RCC 7860 (cell line): Measurements from ENCODE around the gene CELA1.
A peak's percentile ranks its signal among the peaks of the same experiment; 100 is the strongest.
"Not testable (repeated sequence)": the region's sequence is repeated elsewhere in the genome, so short reads cannot be mapped to it uniquely, and the experiment has no call there.

Source experiments
- DNase-seq: peaks from one replicate; pipeline ENCODE4 v3.0.0-alpha.2; 2015; ENCODE audit warnings: low spot score
- FAIRE-seq: peaks from 2 replicates; lab custom pipeline; 2012; peaks lifted over from hg19 to GRCh38; lab: Jason Lieb, UNC

CELA1 gene

DNA sequence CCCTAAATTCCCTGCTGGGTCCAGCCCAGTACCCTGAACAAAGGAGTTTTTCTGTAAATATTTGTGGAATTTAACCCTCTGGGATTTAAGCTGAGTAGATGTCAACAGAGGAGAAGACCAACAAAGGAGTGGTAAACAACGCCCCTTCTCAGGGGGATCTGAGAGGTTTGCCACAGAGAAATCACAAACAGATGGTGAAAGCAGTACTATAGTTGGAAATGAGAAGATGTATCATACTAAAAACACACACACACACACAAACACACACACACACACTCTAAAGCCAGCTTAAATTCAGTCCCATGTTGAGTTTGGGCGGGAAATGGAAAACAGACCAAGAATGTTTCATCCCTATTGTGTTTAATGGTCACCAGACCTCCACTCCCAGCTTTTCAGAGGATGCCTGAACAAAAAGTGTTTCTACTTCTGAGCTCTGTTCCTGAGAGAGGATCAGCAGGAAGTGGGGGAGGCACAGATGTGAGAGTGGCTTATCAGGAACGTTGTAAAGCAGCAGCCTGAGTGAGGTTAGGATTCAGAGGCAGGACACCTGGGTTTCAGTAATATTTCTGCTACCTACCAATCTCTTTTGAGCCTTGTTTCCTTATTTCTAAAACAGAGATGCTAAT, 25.7 kb downstream of the CELA1 start:
- DNase-seq = no peak
- FAIRE-seq = no peak

DNA sequence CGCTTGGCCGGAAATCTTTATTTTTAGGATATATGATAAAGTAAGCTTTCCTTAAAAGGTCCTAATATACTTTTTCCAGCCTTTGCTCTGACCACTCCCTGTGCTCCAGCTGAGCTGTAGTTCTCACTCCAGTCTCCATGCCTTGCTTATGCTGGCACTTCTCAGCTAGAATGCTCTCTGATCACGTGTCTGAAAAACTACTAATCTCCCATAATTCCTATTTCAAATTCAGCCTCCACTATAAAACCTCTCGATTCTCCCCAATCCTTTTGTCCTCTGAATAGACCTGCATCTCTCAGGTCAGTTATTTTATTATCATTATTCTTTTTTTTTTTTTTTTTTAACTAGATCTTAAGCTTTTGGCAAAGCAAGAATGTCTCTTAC, 26.2 kb downstream of the CELA1 start:
- FAIRE-seq = no peak
- DNase-seq = no peak

GRCh38 chr12:51318846-51319599, 27.5 kb downstream of the CELA1 start:
- DNase-seq (no peak), FAIRE-seq (no peak)

DNA sequence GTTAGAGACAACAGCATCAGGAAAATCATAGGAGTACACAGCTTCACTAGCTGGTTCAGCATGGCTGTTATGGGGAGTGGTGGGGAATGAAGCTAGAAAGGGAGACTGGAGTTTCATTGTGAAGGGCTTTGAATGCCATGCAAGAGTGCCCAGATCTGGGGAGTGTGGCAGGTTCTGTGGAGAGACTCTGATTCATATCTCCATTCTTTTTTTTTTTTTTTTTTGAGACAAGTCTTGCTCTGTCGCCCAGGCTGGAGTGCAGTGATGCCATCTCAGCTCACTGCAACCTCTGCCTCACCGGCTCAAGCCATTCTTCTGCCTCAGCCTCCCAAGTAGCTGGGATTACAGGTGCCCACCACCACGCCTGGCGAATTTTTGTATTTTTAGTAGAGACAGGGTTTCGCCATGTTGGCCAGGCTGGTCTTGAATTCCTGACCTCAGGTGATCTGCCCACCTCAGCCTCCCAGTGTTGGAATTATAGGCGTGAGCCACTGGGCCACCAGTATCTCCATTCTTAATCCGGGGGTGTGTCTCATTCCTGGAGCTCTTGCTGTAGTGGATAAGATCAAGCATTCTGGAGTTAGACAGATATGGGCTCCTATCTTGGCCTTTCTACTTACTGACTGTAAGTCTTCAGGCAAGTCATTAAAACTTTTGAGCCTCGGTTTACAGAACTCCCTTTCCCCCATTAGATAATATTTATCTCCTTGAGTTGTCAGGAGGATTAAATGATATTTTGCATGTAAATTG, 28.2 kb downstream of the CELA1 start:
- FAIRE-seq = not testable (repeated sequence)

DNA sequence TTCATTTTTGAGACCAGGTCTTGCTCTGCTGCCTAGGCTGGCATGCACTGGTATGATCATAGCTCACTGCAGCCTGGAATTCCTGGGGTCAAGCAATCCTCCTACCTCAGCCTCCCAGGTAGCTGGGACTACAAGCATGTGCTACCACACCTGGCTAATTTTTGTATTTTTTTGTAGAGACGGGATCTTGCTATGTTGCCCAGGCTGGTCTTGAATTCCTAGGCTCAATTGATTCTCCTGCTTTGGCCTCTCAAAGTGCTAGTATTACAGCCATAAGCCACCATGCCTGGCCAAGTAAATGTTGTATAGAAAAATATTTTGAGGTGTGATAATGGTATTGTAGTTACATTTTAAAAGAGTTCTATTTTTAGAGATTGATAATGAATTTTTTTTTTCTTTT, 35.1 kb downstream of the CELA1 start:
- no peak for DNase-seq
- no peak for FAIRE-seq

More for the DNA sequence above, 28.2 kb downstream of the CELA1 start:
- DNase-seq = not testable (repeated sequence)

GRCh38 chr12:51307655-51308593, 38.6 kb downstream of the CELA1 start:
- DNase-seq (peak; percentile 57), FAIRE-seq (peak; percentile 74)

DNA sequence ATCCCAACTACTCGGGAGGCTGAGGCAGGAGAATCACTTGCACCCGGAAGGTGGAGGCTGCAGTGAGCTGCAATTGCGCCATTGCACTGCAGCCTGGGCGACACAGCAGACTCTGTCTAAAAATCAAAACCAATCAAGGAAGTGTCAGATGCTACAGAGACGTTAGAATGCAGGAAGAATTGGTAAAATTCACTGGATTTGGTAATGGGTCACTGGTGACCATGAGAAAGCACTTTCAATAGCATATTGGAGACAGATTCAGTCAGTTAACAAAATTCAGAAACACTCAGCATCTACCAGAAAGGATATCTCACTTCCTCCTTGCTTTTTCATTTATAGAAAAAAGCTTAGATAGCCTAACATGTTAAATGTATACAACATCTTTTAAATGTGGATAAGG, 40.0 kb downstream of the CELA1 start:
- FAIRE-seq (no peak), DNase-seq (no peak)

DNA sequence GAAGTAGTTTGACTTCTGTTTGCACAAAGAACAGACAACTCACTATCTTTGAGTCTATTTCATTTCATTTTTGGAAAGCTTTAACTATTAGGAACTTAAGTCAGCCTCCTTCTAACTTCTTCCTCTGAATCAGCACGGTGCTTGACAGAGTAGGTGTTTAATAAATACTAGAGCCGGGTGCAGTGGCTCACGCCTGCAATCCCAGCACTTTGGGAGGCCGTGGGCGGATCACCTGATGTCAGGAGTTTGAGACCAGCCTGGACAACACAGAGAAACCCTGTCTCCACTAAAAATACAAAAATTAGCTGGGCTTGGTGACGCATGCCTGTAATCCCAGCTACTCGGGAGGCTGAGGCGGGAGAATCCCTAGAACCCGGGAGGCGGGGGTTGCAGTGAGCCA, 45.7 kb downstream of the CELA1 start:
- DNase-seq, FAIRE-seq: not testable (repeated sequence)

- DNase-seq = no peak
- no peak for FAIRE-seq
These were observed 50.8 kb downstream of the CELA1 start for GRCh38 chr12:51295651-51296050.

GRCh38 chr12:51294097-51294496, 52.4 kb downstream of the CELA1 start:
- not testable (repeated sequence) for DNase-seq, FAIRE-seq

- DNase-seq (no peak), FAIRE-seq (no peak)
These were observed 52.8 kb downstream of the CELA1 start for GRCh38 chr12:51293696-51294095.

DNA sequence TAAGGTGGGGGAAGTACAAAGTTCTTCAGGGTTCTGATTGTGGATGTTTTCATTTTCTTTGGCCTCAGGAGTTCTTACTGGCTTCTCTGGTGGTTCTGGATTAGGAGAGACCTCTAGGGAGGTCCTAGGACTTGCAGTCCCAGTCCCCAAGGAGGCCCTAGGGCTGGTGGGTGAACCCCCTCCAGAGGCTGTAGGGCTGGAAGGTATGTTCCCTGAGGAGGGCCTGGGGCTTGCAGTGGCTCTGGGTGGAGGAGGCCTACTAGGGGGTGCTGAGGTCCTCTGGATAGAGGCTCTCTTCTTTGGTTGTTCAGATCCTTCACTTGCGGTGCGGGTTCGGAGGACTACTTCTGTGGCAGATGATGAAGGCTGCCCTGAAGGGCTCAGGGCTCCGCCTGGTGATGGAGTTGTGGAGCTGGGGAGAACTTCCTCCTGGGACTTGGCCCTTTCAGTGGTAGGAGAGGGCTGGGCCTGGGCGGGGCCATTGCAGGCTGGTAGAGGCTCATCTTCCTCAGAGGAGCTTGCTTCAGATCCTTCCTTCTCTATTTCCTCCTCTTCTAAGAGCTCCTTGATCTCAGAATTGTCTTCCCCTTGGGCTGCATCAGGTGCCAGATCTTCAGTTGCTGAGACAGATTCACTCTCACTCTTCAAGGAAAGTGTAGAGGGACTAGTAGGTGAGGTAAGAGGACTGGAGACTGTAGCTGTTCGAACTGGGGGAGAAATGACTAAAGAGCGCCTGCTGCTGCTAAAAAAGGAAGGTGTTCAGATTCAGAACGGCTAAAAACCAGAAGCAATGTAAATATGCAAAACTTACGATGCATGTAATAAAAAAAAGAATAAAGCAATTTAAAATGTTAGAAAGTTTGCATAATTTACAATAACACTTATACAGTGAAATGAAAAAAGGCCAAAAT, 54.6 kb downstream of the CELA1 start:
- FAIRE-seq, DNase-seq: not testable (repeated sequence)

DNA sequence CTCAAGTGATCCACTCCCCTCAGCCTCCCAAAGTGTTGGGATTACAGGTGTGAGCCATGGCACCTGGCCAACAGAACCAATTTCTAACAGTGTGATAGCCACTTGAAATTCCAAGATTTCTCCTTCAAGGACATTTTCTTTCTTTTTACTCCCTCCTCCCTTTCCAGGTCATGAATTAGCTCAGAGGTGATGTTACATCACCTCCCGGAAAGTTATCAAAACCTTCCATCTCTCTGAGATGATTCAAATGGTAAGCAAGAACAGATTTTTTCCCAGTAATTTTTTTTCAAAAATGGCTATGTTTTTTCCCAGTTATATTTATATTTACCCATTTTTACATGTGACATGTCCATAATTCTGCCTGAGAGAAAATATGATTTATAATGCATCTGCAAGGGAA, 60.6 kb downstream of the CELA1 start:
- no peak for DNase-seq
- FAIRE-seq = no peak

- DNase-seq (no peak), FAIRE-seq (no peak)
These were observed 65.1 kb downstream of the CELA1 start for GRCh38 chr12:51281202-51281924.
